Superior temporal gyrus (tissue), 1 donor: ENCODE results near the gene FKBP9.
A peak's percentile ranks its signal among the peaks of the same experiment; 100 is the strongest.
"Not testable (repeated sequence)": the region's sequence is repeated elsewhere in the genome, so short reads cannot be mapped to it uniquely, and the experiment has no call there.

Experiments
- DNase-seq: peaks from one replicate; pipeline ENCODE4 v3.0.0-alpha.2; 2016; ENCODE audit errors: extremely low spot score

The FKBP9 gene, protein sequence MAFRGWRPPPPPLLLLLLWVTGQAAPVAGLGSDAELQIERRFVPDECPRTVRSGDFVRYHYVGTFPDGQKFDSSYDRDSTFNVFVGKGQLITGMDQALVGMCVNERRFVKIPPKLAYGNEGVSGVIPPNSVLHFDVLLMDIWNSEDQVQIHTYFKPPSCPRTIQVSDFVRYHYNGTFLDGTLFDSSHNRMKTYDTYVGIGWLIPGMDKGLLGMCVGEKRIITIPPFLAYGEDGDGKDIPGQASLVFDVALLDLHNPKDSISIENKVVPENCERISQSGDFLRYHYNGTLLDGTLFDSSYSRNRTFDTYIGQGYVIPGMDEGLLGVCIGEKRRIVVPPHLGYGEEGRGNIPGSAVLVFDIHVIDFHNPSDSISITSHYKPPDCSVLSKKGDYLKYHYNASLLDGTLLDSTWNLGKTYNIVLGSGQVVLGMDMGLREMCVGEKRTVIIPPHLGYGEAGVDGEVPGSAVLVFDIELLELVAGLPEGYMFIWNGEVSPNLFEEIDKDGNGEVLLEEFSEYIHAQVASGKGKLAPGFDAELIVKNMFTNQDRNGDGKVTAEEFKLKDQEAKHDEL

DNA sequence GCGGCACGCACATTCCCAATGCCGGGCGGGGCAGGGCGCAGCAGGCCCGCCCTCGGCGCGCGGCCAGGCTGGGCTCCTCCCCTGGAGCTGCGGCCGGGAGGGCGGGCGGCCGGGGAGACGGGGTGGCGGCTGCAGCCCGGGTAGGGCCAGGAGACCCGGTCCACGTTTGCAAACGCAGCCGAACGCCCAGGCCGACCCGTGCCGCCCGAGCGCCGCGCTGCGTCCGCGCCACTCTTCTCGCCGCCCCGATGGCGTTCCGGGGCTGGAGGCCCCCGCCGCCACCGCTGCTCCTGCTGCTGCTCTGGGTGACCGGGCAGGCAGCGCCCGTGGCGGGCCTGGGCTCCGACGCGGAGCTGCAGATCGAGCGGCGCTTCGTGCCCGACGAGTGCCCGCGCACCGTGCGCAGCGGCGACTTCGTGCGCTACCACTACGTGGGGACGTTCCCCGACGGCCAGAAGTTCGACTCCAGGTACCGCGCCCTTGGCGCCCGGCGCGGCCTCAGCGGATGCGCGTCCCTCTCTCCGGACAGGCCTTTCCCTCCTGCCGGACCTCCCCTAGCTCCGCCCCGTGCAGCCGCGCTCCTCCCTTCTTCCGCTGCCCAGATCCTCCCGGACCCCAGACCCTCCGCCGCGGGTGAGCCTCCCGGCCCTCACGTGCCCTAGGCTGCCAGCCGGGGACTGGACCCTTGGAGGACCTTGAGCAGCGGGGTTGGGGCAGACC is at the start of gene FKBP9:
Gene FKBP9, plus strand, starts transcription at position 115 of the 720 bp plus-strand sequence. Its CDS starts 134 bp downstream, at position 249.
- peak; percentile 36 for DNase-seq

- DNase-seq, result no peak
Measured at GRCh38 chr7:32910195-32910594, 47.0 kb upstream of the FKBP9 start.

DNA sequence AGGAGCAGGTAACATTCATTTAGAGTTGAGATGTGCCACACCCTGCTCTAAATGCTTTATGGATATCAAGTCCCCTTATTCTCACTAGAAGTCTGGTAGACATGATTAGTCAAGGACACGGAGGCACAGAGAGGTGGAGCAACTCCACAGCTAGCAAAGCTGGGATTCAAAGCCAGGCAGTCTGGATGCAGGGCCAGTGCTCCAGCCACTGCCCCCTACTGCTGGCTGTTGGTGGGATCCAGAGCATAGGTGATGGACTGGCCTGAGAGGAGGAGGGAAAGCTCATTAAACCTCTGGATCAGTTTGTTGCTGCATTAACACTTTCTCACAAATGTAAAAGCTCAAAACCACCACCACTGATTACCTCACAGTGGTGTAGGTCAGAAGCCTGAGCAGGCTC is 43.1 kb upstream of the FKBP9 start:
- DNase-seq, result no peak

DNA sequence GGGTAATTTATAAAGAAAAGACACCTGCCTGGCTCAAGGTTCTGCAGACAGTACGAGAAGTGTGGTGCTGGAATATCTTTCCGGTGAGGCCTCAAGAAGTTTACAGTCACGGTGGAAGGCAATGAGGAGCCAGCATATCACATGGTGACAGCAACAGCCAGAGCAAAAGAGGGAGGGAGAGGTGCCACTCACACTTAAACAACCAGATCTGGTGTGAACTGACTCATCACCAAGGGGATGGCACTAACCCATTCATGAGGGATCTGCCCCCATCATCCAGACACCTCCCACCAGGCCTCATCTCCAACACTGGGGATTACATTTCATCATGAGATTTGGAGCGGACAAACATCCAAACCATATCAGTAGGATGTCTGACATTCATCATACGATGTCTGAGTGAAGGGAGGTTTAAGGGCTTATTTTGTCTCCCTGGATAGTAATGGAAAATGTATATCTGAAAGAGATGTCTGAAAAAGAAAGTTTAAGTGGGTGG is 42.2 kb upstream of the FKBP9 start:
- no peak for DNase-seq

GRCh38 chr7:32916006-32916405 is 41.2 kb upstream of the FKBP9 start:
- DNase-seq, result peak; percentile 48

- not testable (repeated sequence) for DNase-seq
Measured at GRCh38 chr7:32916994-32917393, 40.2 kb upstream of the FKBP9 start.

- DNase-seq, result no peak
Measured at GRCh38 chr7:32921896-32922295, 35.3 kb upstream of the FKBP9 start.

- DNase-seq, result no peak
Measured at GRCh38 chr7:32928785-32929298, 28.4 kb upstream of the FKBP9 start.

DNA sequence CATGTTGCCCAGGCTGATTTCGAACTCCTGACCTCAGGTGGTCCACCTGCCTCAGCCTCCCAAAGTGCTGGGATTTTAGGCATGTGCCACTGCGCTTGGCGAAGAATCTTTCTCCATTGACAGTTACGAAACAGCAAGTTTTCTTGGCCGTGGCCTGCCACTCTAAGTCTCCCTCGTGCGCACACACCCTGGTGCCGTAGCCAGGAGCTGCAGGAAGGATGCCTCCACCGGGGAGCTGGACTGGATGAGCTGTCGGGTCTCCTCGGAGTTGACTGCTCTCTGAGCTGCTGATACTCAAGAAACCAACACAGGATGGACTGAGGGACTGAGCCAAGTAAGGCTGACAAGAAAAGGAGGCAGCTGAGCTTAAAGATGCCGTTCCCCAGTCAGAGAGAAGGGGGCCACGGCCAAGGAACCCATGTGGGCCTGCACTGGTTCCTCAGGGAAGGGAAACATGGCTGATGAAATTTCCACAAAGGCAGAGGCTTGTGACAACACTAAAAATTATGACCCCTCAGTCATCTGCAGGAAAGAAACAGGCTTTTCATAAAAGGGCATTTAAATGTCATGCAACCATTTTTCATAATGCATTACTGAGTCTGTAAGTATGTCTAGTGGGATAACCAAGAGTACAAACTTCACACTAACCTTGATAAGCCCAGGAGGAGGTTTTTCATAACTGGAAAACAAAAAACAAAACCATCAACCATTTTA is 27.7 kb upstream of the FKBP9 start:
- no peak for DNase-seq

DNA sequence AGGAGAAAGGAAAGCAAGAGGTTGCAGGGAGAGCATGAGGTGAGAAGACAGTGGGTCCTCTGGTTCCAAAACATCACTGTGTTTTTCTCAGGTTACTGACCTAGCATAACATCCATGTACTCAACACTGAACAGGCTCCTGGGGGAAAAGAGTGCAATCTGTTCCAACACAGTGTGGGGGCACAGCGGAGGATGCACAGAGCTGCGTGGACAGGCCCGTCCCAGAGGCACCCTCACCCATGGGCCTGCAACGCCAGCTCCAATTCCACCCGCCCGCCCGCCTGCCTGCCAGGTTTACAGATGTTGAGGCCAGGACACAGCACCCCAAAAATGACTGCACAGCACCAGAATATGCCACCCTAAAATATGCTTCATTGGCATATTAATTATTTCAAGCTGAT is 26.9 kb upstream of the FKBP9 start:
- DNase-seq, result no peak

DNA sequence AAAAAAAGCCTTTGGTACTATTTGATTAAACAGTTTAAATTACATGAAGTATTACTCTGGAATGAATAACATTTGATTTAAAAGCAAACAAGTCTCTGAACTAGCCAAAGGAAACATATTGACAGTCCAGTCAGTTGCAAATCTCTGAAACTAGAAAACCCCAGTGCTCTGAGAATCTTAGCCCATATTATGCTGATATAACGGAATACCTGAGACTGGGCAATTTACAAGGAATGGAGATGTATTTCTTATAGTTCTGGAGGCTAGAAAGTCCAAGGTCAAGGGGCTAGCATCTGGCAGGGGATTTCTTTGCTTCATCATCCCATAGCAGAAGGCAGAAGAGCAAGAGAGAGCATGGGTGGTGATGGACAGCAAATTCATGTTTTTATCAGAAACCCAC is 21.7 kb upstream of the FKBP9 start:
- no peak for DNase-seq

DNA sequence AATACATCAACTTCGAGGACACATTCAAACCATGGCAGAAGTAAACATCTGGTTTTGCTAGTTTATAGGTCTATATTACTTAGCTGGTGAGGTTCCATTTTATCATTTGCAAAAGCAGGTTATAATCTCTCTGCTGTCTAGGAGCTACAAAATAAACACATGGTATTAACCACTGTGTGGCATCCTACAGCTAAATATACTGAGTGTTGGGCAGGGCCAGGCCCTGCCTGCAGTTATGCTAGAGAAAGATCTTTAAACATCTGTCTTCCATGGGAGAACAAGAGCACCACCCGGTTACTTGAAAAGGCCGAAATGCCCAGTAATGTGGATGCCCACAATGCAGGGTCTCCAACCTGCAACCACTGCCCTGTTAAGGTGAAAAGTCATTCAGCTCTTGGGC is 20.6 kb upstream of the FKBP9 start:
- no peak for DNase-seq

DNA sequence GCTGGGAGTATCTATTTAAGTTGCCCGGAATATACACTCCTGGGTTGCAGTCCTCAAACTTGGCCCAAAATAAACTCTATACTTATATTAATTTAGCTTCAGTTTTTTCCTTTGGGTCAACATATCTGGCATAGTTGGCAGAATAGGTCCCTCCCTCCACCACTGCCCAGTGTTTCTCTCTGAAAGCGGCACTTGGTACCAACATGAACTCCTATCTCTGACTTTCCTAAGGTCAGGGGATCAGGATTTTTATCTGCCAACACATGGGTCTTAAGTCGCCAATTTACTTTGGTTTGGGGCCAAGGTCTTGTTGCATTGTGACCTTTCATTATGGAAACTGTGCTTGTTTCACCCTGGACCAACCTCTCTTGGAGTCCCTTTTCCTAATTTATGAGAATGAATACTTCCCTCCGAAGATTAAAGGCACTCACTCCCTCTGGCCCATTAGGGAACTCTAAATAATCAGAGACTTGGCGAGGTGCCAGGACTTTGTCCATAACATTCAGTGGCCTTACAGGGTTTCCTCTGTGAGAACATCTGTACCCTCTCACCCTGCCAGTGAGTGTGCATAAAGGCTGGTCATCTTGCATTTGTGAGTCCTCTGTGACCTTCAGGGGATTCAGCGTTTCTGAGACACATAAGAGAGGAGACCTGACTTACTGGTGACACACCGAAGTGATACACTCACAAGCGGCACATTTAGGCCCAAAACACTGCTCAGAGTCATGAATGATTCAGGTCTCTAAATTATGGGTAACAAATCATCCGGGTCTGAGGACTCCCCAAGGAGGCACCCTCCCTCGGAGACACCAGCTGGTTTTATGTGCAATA is 19.7 kb upstream of the FKBP9 start:
- DNase-seq, result peak; percentile 27

DNA sequence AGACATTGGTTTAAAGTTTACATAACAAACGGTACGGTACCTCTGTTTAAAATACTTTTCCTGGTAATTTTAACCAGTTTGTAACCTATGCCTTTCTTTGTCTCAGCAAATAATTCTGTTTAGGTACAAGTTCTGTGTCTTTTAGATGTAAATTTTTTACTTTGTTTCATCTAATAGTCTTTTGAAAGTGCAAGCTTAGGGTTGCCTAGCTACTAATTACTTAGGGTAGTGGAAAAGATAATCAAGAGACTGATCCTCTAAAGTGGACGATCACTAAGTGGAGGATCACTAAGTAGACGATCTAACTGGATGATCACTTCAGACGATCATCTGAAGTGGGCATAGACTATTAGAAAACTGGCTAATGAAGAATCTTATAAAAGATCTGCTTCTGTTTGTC is 16.1 kb upstream of the FKBP9 start:
- DNase-seq, result no peak

GRCh38 chr7:32941681-32942414 is 15.4 kb upstream of the FKBP9 start:
- DNase-seq, result peak; percentile 37

DNA sequence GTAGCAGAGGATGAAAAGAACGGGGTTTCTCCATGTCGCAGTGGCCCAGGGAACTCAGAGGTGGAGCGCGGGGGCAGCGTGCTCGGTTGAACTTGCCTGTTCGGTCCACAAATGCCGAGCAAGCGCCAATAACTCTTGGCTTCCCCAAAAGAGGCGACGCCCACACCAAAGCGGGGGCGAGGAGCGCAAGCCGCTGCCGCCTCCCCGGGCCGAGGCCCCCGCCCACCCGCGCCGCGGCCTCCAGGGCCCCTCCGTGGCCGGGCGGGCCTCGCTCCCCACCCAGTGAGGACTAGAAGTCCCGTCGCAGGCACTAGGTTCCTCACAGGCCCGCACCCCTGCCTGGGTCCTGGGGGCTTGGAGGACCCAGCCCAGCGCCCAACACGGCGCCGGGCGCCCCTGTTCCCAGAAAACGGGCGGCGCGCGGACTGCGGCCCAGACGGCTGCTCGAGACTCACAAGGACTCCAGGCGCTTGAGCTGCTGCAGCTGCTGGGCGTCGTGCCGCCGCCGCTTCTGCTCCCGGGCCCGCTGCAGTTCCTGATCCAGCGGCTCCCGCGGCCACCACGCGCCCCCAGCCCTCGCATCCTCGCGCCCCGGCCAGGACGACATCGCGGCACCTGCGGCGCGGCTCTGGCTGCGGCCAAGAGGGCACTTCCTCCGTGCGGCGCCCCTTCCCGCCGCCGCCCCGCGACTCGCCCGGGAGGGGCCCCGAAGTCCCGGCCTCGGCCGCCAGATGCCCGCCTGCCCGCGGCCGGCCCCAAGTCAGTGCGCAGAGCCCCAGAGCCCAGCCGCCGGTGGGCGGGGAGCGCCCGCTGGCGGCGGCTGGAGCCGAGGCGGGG is 14.6 kb upstream of the FKBP9 start:
- peak; percentile 81 for DNase-seq

- DNase-seq, result no peak
Measured at GRCh38 chr7:32943252-32944030, 13.8 kb upstream of the FKBP9 start.

DNA sequence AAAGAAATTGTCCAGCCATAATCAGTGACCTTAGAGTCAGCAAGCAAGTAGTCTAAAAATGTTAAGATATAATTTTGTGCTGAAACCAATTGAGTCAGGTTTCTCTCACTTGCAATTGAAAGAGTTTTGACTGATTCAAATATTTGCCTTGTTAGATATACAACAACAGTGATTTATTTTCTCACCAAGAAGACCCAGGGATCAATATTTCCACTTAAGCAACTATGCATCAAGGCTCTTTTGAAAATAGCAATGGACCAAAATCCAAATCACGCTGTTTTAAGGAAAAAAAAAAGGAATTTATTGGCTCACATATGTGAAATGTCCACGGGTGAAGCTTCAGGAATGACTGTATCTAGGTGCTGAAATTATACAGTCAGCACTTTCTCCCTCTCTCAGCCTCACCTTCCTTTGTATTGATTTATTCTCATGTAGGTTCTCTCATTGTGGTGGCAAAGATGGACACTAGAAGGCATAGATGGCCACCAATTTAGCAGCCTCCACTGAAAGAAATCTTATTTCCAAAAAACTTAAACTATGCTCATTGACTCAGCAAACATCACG is 9.7 kb upstream of the FKBP9 start:
- no peak for DNase-seq
